Neural progenitor cell (in vitro differentiated cells): ENCODE measurements around the gene RPS6KA2.

Experiments used
- CTCF ChIP-seq: fragments of 200-600 bp; sonication (generic); IDR thresholded peaks from 2 replicates; pipeline ENCODE4 v1.5.1; 2017; ENCODE audit warnings: antibody characterized with exemption, mild to moderate bottlenecking
- EZH2phosphoT487 ChIP-seq: fragments of 200-600 bp; sonication (generic); IDR thresholded peaks from 2 replicates; pipeline ENCODE4 v1.6.1; 2017; ENCODE audit warnings: antibody characterized with exemption

GRCh38 chr6:166567107-166567506, 59.9 kb downstream of the RPS6KA2 start:
- TF ChIP-seq CTCF (no peak), EZH2phosphoT487 (no peak)
